NCI-H82 (cell line): Measurements from ENCODE around the gene CROCC2.
A peak's percentile ranks its signal among the peaks of the same experiment; 100 is the strongest.
"Not testable (repeated sequence)": the region's sequence is repeated elsewhere in the genome, so short reads cannot be mapped to it uniquely, and the experiment has no call there.

Source experiments
- DNase-seq: peaks from one replicate; lab custom pipeline; 2025; lab: John Stamatoyannopoulos, UW

Gene CROCC2

DNA sequence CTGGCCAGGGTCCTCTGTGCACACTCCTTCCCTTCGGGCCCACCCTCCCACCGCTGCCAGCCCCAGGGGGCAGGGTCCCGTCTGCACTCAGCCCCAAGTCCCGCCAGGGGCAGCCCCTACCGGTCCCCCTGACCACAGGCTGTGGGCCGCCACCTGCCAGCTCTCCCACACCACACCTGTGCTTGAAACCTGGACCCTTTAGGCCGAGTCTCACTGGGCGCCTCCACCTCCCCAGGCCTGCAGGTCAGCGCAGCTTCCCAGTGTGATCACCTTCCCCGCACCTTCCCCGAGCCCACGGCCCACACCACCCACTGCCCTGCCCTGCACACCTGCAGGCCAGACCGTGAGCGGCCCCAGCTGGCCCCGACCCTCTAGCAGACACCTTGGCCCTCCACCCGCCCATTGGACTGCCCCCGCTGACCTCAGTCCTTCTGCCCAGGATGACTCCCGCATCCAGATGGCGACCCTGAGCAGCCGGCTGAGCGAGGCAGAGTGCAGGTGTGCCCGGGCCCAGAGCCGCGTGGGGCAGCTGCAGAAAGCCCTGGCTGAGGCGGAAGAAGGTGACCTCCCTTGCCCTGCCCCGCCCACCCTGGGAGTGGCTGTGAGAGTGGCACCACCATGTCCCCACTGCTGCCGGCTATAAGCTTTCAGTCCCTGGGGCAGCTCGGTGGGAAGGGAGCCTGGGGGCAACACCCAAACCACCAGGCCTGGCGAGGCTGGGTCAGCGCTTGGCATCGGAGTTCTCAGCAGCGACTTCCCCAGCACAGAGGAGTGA is 61.0 kb downstream of the CROCC2 start:
- no peak for DNase-seq

DNA sequence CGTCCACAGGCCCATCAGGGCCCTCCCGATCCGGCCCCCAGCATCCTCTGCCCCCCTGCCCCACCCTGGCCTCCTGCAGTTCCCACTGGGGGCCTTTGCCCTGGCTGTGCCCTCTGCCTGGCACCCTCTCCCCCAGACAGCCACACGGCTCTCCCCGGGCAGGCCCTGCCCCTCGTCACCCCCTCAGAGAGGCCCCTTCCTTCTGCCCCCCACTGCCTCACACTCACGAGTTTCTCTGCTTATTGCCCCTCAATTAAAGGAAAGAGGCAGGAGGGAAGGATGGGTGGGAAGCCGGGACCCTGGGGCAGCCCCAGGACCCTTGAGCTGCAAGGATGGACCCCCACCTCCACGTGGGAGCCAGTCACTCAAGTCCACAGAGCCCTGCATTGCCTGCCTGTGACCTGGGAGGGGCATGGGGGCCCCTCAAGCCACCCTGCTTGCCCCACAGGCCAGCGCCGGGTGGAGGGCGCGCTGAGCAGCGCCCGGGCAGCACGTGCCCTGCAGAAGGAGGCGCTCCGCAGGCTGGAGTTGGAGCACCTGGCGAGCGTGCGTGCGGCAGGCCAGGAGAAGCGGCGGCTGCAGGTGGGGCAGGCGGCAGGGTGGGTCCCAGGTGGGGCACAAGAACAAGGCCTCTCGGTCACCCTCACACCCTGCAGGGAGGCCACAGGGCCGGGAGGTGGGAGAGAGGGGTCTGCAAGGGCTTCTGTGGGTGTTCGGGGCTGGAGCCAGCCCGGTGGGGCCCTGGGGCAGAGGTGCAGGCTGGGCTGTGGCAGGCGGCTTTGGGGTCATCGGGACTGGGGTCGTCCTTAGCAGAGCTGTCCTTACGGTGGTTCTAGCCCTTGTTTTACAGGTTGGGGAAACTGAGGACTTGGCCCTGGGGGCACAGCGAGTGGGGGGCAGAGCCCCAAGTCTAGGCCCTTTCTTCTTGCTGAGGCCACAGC is 61.8 kb downstream of the CROCC2 start:
- DNase-seq, result no peak

- peak; percentile 15 for DNase-seq
Observed at GRCh38 chr2:240968731-240969624, 62.8 kb downstream of the CROCC2 start.

- no peak for DNase-seq
Observed at GRCh38 chr2:240970104-240970503, 64.0 kb downstream of the CROCC2 start.

- DNase-seq, result no peak
Observed at GRCh38 chr2:240970816-240971215, 64.7 kb downstream of the CROCC2 start.

GRCh38 chr2:240972201-240972600 is 66.1 kb downstream of the CROCC2 start:
- DNase-seq, result no peak

GRCh38 chr2:240972636-240973521 is 66.7 kb downstream of the CROCC2 start:
- DNase-seq, result no peak

- DNase-seq, result no peak
Observed at GRCh38 chr2:240974771-240975572, 68.8 kb downstream of the CROCC2 start.

DNA sequence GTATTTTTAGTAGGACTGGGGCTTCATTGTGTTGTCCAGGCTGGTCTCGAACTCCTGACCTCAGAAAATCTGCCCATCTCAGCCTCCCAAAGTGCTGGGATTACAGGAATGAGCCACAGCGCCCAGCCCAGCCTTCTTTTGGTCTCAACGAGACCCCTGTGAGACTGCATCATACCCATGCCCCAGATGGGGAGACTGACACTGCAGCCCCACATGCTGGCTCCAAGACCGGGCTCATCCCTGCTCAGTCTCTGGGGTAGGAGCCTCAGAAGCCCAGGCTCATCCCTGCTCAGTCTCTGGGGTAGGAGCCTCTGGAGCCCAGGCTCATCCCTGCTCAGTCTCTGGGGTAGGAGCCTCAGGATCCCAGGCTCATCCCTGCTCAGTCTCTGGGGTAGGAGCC is 69.8 kb downstream of the CROCC2 start:
- not testable (repeated sequence) for DNase-seq

- no peak for DNase-seq
Observed at GRCh38 chr2:240981280-240981679, 75.1 kb downstream of the CROCC2 start.

DNA sequence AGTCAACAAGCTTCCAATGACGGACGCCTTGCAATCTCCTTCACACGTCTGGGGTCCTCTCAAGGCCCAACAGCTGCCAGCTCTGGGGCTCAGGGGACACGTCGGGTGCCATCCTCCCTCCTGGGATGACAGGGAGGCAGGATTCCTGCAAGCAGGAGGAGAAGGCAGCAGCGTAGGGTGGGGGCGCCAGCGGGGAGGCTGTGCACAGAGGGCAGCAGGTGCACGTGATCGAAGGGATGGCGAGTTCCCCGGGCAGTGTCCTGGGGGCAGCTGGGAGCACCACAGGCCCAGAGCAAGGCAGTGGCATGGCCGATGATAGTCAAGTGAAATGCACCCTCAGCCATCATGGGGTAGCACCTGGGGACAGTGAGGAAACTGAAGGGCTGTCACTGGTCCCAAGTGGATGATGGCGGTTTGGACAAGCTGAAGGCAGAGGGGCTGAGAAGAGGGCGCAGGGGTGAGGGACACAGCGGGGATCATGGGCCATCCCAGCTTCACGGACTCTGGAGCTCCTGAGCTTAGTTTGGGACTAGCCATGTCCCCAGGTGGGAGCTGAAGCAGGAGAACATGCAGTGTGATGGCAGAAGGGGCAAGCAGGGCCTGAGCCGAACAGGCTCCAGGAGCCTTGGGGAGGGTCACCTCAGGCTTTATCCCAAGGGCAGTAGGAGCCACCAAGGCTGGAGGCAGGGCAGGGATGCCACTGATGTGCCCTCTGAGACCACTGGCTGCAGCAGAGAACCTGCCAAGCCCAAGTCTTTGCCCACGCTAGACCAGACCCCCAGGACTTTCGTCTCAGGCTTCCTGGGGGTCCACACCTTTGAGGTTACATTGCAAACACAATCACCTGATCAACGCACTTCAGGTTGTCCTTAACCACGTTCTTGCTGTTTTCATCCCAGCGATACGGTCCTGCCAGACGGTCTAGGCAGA is 76.0 kb downstream of the CROCC2 start:
- no peak for DNase-seq

GRCh38 chr2:240982821-240983281 is 76.7 kb downstream of the CROCC2 start:
- DNase-seq, result no peak

DNA sequence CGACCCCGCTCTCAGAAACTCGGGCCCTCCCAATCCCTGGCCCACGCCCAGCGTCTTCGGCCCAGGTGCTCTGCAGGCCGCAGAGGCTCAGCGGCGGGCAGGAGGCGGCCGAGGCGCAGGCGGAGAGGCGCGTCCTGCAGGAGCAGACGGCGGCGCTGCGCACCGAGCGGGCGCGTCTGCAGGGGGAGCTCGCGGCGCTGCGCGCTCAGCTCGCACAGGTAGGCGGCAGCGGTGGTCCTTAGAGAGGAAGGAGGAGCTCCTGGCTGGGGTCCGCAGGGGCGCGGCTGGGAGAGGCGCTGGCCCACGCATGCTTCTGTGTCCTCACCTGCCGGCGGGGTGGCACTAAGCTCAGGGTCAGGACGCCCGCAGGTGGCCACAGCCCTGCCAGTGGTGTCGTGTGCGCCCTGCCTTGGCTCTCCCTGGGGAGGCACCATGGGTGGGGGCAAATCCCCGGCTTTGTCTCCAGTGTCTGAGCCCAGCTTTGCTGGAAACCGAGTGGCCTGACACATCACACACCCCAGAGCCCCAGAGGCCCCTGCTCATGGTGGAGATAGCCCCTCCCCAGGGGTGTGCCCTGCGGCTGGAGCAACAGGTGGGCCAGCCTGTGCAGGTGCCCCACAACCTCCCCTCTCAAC is 77.3 kb downstream of the CROCC2 start:
- DNase-seq, result peak; percentile 60

GRCh38 chr2:240983996-240984498 is 77.9 kb downstream of the CROCC2 start:
- no peak for DNase-seq

- no peak for DNase-seq
Observed at GRCh38 chr2:240985881-240986786, 80.0 kb downstream of the CROCC2 start.

- DNase-seq, result no peak
Observed at GRCh38 chr2:240986787-240987411, 80.8 kb downstream of the CROCC2 start.

GRCh38 chr2:240987588-240987987 is 81.5 kb downstream of the CROCC2 start:
- DNase-seq, result no peak
